GM18868 (cell line): ENCODE measurements around the gene ADD2.
"Not testable (repeated sequence)": the region's sequence is repeated elsewhere in the genome, so short reads cannot be mapped to it uniquely, and the experiment has no call there.

Experiments
- ATAC-seq: cut with Tn5 transposase; IDR thresholded peaks from one replicate; pipeline ENCODE4 v1.9.1; 2021; ENCODE audit warnings: mild to moderate bottlenecking, moderate library complexity; ENCODE audit not compliant: unreplicated experiment

ADD2 gene

DNA sequence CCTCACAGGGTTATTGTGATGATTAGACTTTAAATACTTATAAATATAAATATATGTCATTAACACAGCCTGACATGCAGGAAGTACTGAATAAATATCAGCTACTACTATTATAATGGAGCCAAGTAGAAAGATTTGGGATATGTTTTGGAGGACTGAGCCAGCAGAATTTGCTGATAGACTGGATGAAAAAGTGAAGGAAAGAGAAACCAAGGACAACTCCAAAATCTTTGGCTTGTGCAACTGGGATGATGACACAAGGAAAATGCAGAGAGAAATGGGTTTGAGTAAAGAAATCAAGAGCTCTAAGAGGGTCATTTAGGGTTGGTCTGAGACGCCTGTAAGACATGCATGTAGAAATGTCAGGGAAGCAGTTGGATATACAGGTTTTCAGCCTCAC, 15.6 kb downstream of the ADD2 start:
- ATAC-seq, result no peak

DNA sequence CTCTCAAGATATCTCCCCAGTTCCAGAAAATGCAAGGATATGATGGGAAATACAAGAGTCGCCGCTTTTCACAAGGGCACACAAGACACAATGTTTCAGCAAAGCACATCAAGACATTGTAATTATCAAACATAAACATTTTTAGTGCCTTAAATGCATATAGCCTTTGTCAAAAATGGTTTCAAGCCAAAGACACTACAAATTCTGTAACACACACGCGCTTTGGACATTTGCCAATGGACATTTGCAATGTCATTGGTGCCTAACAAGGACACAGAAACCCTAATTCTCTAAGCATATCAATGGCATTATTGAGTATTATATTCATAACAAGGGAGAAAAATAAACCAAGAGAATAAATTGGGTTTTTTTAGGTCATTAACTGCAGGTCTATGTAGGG, 16.1 kb downstream of the ADD2 start:
- no peak for ATAC-seq

DNA sequence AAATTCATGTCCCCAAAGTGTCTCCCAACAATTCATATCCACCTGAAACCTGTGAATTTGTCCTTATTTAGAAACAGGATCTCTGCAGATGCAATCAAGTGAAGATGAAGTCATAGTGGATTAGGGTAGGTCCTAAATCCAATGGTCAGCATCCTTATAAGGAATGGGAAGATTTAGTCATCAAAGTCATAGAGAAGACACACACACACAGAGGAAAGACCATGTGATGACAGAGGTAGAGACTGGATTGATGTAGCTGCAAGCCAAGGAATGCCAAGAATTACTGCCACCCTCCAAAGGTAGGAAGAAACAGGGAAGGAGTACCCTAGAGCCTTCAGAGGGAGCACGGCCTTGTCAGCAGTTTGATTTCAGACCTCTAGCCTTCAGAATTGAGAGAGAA, 17.7 kb downstream of the ADD2 start:
- no peak for ATAC-seq

DNA sequence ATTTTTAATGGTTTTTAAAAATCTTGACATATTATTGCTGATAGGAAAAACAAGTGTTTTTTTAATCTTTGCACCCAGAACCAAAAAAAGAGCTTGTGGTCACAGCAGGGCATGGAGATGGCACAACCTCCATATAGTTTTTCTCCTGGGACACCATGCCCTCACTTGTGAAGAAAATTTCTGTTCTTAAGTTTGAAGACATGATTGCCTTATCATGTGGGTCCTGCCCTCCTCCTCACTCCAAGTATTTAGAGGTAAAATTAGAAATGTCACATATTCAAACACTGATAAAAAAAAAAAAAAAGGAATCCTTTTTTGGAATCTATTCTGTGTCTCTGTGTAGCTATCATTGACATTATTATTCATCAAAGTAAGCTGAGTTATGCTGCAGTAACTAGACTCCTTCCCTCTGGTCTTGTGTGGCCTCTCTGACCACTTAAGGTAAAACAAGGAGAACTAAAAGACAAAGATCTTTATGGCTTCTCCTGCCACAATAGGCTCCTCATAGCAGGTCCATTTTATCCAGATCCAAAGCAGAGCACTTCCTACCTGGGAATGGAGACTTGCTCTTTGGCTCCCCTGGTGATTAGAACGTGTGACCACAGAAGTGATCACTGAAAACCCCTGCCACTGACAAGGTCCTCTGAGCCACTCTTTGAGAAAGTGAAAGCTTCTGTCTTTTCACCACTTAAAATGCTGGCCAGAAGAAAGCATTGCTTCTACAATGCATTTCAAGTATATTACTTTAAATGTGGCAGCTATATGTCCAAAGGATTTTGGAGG, 19.8 kb downstream of the ADD2 start:
- ATAC-seq, result no peak

DNA sequence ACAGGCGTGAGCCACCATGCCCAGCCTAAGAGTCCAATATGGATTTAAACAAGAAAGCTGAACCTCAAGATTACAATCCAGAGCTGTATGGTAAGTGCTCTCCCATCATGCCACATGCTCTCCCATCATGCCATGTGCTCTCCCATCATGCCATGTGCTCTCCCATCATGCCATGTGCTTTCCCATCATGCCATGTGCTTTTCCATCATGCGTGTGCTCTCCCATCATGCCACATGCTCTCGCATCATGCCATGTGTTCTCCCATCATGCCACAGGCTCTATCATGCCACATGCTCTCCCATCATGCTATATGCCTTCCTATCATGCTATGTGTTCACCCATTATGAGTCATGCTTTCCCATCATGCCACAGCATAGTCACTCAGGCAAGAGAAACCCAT, 20.7 kb downstream of the ADD2 start:
- no peak for ATAC-seq

DNA sequence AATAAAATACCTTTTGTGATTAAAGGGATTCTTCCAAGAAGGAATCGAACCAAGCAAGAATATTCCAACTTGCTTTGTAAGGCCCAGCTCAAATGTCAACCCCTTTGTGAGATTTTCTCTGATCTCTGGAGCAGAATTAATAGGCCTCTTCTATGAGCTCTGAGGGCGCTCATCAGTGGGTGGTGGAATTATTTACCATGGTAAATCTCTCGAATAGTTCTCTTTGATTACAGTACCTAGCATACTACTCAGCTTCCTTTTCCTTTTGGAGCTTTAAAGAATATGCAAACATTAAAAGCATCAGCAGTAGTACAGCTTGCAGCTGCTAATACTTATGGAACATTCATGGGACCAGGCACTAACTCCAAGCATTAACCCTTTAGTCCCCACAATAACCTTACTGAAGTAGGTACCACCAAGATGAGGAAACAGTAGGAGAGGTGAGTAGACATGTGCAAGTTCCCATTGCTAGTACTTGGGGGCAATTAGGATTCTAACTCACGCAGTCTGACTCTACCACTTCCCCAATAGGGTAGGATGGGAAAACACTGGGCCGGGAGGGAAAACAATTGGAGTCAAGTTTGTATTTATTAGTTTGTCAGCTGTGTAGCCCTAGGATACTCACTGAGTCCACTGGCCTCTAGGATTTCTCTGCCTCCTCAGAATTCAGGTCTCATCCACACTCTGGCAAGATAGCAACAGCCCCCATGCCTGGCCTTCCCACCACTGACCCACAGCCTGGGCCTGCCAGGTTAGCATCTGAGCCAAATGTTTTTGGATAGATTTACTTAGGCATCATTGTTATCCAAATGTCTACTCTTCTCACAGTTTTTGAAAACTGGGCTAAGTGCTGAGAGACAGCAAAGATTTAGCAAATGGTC, 21.7 kb downstream of the ADD2 start:
- no peak for ATAC-seq

DNA sequence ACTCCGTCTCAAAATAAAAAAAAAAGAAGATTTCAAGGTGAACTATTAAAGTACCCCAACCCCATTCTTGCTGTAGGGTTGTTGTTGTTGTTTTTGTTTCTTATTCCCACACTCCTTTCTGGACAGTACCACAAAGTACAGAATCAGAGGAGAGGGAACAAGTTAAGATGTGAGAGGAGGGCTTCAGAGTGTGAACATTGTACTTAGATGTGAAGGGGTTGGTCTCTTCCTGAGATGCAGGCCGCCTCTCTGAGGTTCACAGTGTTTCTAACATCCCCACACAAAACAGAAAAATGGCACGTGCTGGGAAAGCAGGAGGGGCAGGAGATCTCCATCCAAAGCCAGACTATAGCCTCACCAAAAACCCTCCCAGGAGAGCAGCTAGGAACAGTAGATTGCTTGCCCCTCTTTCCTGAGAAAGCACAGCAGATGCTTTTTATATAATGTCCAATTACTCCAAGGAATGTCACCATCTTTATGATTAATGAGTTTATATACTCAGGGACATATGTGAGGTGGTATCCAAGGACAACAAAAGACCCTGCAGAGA, 22.6 kb downstream of the ADD2 start:
- no peak for ATAC-seq

DNA sequence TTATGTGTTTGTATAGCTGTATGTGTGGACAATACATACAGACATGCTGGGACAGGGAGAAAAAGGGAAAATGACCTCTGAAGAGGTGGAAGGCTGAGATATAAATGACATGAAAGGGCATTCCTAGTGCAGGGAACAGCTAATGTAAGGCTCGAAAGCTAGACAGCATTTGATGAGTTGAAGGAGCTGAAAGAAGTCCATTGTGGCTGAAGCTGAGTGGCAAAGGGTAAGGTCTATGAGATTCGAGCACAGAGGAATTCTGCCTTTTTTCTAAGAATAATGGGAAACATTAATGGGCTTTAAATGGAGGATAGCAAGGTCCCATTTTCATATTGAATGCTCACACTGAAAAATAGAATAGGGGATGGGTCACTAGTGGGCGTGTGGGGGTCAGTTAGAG, 23.6 kb downstream of the ADD2 start:
- no peak for ATAC-seq

DNA sequence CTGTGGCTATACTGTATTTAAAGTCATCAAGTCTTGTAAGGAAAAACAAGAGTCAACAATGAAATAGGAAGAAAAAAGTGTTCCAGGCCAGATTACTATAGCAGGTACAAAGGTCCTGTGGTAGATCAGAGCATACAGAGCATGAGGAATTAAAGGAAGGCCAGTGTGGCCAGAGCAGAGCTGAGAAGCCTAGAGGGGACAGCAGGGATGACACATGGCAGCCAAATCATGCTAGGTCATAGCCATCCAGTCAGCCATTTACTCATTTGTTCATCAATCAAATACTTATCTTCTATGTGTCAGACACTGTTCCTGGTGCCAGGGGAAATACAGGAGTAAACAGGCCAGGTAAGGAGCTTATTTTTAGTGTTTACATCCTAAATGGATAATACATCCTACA, 24.3 kb downstream of the ADD2 start:
- no peak for ATAC-seq

DNA sequence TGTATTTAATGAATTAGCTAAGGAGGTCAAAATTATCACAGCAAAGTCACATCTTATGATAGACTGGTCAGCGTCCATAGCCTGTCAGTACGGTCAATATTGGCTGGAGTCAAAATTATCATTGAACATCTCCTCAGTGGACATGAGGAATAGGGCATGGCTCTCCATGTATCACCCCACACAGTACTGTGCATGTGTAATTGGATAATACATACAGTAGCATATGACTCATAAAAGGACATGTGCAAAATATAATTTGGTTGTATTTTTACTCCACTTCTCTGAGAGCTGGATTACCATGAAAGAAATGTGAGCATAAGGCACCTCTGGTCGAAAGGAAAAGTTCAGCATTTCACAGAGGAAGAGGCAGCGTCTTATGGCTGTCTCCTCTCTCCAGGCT, 24.9 kb downstream of the ADD2 start:
- ATAC-seq, result no peak

DNA sequence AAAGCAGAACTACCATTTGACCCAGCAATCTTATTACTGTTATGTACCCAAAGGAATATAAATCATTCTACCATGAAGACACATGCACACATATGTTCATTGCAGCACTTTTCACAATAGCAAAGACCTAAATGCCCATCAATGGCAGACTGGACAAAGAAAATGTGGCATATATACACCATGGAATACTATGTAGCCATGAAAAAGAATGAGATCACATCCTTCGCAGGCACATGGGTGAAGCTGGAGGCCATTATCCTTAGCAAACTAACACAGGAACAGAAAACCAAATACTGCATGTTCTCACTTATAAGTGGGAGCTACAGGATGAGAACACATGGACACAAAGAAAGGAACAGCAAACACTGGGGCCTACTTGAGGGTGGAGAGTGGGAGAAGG, 28.5 kb downstream of the ADD2 start:
- not testable (repeated sequence) for ATAC-seq

DNA sequence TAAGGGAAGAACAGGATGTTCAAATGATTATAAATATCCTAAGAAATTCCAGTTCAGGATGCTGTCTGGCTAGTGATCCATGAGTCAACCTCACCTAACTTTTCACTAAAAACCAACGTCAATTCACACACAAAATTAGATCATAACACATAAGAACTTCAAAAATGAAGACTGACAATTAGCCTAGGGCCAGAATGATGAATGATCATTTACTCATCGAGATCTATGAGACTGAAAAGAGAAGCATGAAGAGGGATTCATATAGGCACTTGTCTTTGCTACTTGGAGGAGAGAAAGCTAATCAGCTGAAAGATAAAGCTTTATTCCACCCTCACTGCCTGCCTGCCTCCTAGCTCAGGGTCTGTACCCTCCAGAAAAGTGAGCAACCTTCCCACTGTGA, 29.8 kb downstream of the ADD2 start:
- no peak for ATAC-seq

DNA sequence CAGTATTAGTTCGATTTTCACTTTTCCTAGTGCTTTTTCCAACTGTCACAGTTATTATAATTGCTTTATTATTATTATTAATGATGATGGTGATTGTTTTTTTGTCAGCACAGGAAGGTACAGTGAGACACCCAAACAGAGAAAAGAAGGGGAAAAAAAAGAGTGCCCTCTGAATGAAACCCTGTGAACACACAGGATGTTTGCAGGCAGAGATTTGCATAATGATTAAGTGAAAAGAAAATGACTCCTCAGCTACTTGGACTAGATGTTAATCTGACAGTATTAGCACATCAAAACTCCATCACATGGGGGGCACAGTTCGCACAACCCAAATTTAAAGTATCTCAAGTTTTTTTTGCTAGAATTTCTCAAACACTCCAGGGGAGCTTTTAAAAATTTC, 32.9 kb downstream of the ADD2 start:
- no peak for ATAC-seq

DNA sequence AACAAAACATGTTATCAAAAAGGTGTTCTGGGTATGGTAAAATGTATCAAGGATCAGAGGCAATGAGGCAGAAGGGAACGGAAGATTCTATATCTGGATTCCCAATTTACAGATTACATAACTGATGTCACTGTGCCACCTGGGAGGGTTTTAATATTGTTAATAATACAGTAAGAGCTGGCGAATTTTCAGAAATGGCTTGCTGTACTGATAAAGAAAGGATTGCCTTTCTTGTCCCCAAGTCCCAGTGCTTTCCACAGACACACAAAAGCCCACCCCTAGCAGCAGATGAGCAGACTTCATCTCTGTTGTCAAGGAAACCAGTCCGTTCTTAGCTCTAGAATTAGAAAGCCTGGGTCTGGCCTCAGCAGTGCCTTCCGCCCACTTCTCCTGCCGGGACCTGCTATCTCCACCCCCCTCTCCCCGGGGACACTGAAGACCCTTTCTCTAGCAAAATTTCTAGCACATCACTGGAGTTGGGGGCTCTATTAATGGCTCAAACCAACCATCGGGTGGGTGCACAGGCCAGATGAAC, 34.3 kb downstream of the ADD2 start:
- ATAC-seq, result no peak

DNA sequence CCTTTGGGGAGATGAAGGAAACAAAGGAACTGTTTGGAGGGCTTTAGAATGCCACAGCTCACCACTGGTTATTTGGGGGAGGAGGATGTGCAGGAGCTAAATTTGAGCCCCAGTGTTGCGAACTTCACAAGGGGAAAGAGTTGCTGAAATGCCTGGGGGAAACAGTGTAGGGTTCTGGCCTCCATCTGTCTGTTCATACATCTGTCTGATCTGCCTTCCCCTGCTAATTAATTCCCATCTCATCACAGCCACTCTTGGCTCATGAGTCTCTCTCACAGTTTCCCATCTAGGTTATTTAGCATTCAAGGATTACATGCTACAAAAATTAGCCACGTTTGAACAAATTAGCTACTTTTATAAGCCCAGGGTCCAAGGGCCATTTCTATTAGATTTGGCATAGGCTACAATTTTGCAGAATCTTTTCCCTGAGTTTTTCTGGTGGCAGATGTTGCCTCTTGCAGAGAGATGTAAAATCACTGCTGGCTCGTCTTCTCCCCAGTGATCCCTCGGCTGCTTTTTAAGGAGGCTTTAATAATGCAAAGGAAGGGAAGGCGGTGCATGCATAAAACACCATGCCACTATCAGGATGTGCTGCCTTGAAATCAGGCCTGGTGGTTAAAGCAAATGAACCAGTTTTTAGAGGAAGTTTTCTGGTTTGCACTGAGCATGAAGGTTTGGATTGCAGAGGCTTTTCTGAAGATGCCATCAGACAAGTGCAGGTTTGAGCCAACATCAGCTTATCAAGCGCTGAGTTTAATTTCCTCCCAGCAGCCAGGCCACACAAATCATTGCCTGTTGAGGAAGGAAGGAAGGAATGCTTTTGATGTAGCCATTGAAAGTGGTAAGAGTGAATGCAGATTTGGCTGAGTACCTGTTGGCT, 35.0 kb downstream of the ADD2 start:
- no peak for ATAC-seq

DNA sequence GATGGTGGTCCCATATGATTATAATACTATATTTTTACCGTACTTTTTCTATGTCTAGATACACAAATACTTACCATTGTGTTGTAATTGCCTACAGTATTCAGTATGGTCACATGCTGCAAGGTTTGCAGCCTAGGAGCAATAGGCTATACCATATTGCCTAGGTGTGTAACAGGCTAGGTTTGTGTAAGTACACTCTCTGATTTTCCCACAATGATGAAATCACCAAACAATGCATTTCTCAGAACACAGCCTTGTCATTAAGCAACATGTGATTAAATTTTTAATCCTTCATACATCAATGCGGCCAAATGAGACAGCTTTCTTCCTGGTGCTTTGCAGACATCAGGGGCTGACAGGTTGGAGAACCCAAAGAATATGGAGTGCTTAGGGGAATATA, 37.3 kb downstream of the ADD2 start:
- ATAC-seq, result no peak

DNA sequence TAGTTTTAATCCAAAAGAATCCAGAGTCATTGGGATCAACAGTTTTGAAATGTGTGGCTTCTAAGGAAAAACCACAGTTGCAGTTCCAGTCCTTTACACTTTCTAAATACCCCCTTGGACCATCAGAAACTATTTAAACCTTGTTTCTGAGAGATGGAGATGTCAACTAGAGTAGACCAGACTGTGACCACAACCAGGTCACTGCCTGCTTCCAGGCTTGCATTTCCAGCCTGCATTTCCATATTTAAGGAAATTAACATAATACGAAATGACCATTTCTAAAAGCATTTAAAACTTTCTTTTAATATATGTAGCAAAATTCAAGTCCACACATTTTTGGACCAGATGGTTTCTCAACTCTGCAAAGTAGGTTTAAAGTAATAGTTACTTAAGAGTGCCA, 38.4 kb downstream of the ADD2 start:
- ATAC-seq, result no peak

DNA sequence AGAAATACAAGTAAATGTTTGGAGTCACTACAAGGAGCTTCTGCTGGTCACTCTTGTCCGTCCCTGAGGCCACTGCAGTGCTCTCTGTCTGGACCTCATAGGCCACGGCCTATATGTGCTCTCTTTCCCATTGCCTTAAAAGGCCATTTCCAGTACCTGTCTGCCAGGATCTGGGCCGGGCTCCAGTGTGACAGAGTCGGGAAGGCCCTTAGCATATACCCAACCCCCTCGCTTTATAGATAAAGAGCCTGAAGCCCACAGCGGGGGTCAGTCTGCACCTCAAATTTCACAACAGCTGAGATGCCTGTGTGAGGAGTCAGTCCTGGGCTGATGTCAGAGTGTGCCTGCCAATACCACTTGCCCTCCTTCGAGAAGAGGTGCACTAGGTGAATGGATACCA, 39.9 kb downstream of the ADD2 start:
- ATAC-seq, result no peak

DNA sequence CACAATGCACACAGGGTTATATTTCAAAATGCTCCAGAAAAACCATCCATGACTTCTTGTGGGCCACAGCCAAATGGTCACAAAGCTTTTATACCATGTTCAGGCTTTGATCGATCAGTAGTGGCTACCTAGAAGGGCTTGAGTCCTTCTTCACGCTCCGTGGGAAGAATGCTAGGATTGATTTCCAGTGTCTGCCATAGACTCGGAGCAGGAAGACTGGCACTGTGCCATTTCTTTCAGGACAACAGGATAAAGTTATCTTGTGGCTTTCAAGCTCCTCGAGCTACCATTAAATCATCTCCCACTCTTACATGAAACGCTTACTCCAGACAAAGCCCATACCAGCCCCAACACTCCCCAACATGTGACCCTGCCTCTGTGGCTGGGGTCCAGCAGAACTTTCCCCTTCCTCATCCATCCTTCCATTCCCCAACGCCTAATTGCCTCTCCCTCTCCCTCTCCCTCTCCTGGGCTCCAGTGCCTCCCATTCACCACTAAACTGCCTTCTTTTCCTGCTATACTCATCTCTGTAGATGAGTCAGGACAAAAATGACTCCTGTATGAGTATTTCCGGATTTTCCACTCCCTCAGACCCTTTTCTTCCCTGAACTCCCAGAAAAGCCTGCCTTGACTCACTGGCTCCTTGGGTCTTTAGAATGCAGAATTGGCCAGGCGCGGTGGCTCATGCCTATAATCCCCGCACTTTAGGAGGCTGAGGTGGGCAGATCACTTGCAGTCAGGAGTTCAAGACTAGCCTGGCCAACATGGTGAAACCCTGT, 40.9 kb downstream of the ADD2 start:
- no peak for ATAC-seq

DNA sequence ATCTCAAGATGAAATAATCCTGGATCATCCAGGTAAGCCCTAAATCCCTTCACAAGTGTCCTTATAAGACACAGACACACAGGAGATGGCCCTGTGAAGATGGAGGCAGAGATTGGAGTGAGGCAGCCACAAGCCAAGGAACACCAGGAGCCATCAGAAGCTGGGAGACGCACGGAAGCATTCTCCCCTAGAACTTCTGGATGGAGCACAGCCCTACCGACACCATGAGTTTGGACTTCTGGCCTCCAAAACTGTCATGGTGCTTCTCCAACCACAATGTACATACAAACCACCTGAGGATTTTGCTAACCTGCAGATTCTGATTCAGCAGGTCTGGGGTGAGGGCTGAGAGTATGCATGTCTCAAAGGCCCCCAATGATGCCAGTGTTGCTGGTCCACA, 42.5 kb downstream of the ADD2 start:
- no peak for ATAC-seq
